Esophagus squamous epithelium (tissue), 4 donors: ENCODE results near the gene NUDT1.

Source experiments
- POLR2A ChIP-seq, 4 donors: fragments of 450-650 bp; IDR thresholded peaks; one replicate each; pipeline ENCODE4 v1.6.1; 2017; ENCODE audit warnings: antibody characterized with exemption in 4 of 4, mild to moderate bottlenecking in 4 of 4, moderate library complexity in 3 of 4
- TF ChIP-seq, protein P1 (sequence below), 6 experiments: fragments of 450-650 bp in 4 of 6; fragments of 200-600 bp in 2 of 6; sonication (generic) in 2 of 6; IDR thresholded peaks; one replicate each; pipeline ENCODE4 v1.5.1; 2016 to 2019; ENCODE audit warnings: antibody characterized with exemption in 6 of 6, mild to moderate bottlenecking in 4 of 6, moderate library complexity in 4 of 6

GRCh38 chr7:2272031-2272430 is 30.0 kb downstream of the NUDT1 start:
- TF ChIP-seq, protein P1, sequence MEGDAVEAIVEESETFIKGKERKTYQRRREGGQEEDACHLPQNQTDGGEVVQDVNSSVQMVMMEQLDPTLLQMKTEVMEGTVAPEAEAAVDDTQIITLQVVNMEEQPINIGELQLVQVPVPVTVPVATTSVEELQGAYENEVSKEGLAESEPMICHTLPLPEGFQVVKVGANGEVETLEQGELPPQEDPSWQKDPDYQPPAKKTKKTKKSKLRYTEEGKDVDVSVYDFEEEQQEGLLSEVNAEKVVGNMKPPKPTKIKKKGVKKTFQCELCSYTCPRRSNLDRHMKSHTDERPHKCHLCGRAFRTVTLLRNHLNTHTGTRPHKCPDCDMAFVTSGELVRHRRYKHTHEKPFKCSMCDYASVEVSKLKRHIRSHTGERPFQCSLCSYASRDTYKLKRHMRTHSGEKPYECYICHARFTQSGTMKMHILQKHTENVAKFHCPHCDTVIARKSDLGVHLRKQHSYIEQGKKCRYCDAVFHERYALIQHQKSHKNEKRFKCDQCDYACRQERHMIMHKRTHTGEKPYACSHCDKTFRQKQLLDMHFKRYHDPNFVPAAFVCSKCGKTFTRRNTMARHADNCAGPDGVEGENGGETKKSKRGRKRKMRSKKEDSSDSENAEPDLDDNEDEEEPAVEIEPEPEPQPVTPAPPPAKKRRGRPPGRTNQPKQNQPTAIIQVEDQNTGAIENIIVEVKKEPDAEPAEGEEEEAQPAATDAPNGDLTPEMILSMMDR (IDR thresholded peaks at IDR 0.05) = no peak
- no peak for TF ChIP-seq POLR2A (IDR thresholded peaks at IDR 0.05)
